Bronchus fibroblast of lung (primary cell): ENCODE measurements around the gene PAXX. TPM values are rescaled to one million over a fixed set of nuclear protein-coding genes. Genes with fewer than 3 reads are reported as not detected.

Experiments used
- total RNA-seq: library from RNA; depleted of rRNA; stranded (reverse); fragments of >200 nt; gene quantifications from 2 replicates; pipeline ENCODE4 v1.2.3, GENCODE V29; 2015

The PAXX gene, protein sequence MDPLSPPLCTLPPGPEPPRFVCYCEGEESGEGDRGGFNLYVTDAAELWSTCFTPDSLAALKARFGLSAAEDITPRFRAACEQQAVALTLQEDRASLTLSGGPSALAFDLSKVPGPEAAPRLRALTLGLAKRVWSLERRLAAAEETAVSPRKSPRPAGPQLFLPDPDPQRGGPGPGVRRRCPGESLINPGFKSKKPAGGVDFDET
- total RNA-seq = 30.6 and 32.9 TPM in 2 replicates

GRCh38 chr9:136991993-136992818 is at the start of gene PAXX:
TSS of gene PAXX (plus strand) at chr9:136992422. CDS start at chr9:136992444, 22 bp downstream.

GRCh38 chr9:136944519-136945332 is 47.5 kb upstream of the PAXX start, which contains the start of the genes C8G and FBXW5:
TSS of gene C8G (plus strand) at chr9:136945243. CDS start at chr9:136945321, 78 bp downstream.
TSS of gene FBXW5 (minus strand) at chr9:136944738. CDS start at chr9:136944083, 655 bp downstream.

DNA sequence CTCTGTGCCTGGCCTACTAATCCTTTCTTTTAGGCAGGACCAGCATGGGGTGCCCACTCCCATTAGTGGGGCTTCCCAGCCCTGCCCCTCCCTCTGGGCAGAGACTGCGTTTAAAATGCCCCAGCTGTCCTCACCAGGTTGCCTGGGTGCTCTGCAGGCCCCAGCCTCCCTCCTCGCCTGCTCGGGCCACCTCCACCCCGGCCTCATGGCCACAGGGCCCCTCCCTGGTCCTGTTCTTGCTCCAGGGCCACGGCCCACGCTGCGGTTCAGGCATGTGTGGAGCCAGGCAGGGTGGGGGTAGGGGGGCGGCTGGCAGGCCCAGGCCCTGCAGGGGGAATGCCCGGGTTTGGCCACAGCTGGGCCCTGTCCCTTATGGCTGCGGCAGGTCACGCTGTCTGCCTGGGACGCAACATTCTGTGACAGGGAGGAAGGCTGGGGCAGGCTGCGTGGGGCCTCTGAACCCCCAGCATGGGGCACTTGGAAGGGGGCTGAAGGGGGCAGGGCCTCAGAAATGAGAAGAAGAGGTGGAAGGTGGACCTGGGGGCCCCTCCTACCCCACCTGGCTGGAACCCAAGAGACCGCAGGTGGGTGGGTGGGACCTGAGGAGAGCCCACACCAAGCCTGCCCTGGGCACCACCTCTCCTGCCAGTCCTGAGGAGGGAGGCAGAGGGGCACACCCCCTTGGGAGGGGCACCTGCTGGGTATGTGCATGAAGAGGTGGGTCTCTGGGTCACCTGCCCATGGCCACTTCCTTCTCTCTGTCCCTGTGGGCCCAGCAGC is 40.5 kb upstream of the PAXX start, which contains the start of gene LCN12:
LCN12 (plus strand) TSS at position 733 of the 780 bp plus-strand sequence. CDS start 55 bp downstream, outside the sequence.

DNA sequence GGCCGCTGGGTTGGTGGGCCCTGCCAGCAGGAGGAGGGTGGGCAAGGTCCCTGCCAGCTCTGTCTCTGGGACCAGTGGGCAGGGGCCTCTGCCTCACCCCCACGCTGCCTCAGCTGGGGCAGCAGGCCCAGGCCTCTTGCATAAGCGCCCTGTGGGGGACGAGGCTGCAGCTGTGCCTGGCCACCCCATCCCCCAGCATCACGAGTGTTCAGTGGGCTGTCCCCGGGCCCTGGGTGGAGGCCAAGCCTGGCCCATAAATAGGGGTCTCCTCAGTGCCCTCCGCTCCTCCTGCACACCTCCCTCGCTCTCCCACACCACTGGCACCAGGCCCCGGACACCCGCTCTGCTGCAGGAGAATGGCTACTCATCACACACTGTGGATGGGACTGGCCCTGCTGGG is 15.0 kb upstream of the PAXX start, which contains the start of gene PTGDS:
PTGDS (plus strand) TSS at position 282 of the 400 bp plus-strand sequence; CDS start at position 357, 75 bp downstream.

GRCh38 chr9:136982232-136983051 is 9.8 kb upstream of the PAXX start, which contains the start of gene LCNL1:
TSS of gene LCNL1 (plus strand) at chr9:136982993. CDS start at chr9:136983587, 594 bp downstream.

GRCh38 chr9:136996361-136997292 is 4.4 kb downstream of the PAXX start, which contains the start of gene CLIC3:
TSS of gene CLIC3 (minus strand) at chr9:136996568. CDS start at chr9:136996543, 25 bp downstream.

DNA sequence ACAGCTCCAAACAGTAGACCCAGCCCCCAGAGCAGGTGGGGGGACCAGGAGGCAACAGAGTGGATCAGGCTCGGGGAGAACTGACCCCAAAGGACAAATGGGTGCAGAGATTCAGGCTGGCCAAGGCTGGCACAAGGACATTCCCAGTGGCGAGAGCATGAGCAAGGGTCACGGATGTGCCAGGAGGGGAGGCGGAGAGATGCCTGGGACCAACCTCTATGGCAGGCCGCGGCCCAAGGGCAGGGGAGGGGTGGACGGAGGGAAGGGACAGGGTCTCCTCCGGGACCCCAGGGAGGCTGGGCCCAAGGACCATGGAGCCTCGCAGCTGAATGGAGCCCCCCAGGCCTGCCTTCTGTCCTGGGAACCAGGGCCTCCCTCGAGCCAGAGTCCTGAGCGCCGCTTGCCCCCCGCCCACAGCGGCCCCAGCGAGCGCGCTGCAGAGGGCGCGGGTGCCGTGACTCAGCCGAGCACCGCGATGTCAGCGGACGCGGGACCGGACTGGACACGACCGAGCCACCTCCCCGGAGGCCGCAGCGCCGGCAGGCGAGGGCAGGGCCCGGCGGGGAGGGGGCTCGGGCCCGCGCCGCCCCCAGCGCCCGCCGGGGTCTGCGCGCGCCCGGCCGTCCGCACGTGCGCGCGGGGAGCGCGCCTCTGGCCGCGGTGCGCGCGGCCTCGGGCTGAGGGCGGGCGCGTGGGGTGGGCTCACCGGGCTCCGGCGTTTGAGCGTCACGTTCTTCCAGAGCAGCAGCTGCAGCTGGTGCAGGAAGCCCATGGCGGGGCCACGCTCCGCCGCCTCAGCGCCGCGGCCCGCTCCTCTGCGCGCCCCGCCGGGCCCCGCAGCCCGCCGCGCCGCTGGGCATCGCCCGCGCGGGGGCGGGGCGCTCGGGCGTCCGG is 35.4 kb downstream of the PAXX start, which contains the start of gene ABCA2:
ABCA2 (minus strand) TSS at position 869 of the 894 bp plus-strand sequence; CDS start at position 772, 97 bp downstream.

GRCh38 chr9:137031904-137032640 is 39.9 kb downstream of the PAXX start, which contains the start of gene FUT7:
TSS of gene FUT7 (minus strand) at chr9:137032088. CDS start at chr9:137031991, 97 bp downstream.

Other genes with a start within 250 kb of the PAXX start
- gene LCN10, start 249.5 kb upstream of the PAXX start, total RNA-seq = not detected in 2 replicates
- gene LCN6, start 243.9 kb upstream of the PAXX start, total RNA-seq = not detected in 2 replicates
- gene LCN8, start 234.2 kb upstream of the PAXX start, total RNA-seq = not detected in 2 replicates
- gene LCN15, start 227.9 kb upstream of the PAXX start, total RNA-seq = not detected in 2 replicates
- 85.4 and 89.2 TPM in 2 replicates for gene TMEM141, start 201.1 kb upstream of the PAXX start, total RNA-seq
- gene CCDC183, start 196.1 kb upstream of the PAXX start, total RNA-seq = under 0.01 TPM in 1 of 2 replicates, not detected in the other
- 85.8 and 89.3 TPM in 2 replicates for gene RABL6, start 184.5 kb upstream of the PAXX start, total RNA-seq
- gene AJM1, start 149.9 kb upstream of the PAXX start, total RNA-seq = 0.45 and 1.3 TPM in 2 replicates
- 119 and 125 TPM in 2 replicates for gene PHPT1, start 143.0 kb upstream of the PAXX start, total RNA-seq
- 2.5 and 3.0 TPM in 2 replicates for gene MAMDC4, start 140.1 kb upstream of the PAXX start, total RNA-seq
- gene EDF1, start 126.1 kb upstream of the PAXX start, total RNA-seq = 491 and 504 TPM in 2 replicates
- gene TRAF2, start 105.9 kb upstream of the PAXX start, total RNA-seq = 9.1 and 9.4 TPM in 2 replicates
- 113 and 115 TPM in 2 replicates for gene FBXW5, start 47.7 kb upstream of the PAXX start, total RNA-seq
- not detected in 2 replicates for gene C8G, start 47.2 kb upstream of the PAXX start, total RNA-seq
- gene LCN12, start 40.1 kb upstream of the PAXX start, total RNA-seq = not detected in 2 replicates
- 2.4 TPM in 1 of 2 replicates, not detected in the other for gene PTGDS, start 14.9 kb upstream of the PAXX start, total RNA-seq
- under 0.01 TPM in 1 of 2 replicates, not detected in the other for gene LCNL1, start 9.4 kb upstream of the PAXX start, total RNA-seq
- 1.3 and 4.0 TPM in 2 replicates for gene CLIC3, start 4.1 kb downstream of the PAXX start, total RNA-seq
- 8.5 and 9.4 TPM in 2 replicates for gene ABCA2, start 35.8 kb downstream of the PAXX start, total RNA-seq
- gene FUT7, start 39.7 kb downstream of the PAXX start, total RNA-seq = not detected in 2 replicates
- 18.7 and 19.6 TPM in 2 replicates for gene NPDC1, start 53.8 kb downstream of the PAXX start, total RNA-seq
- gene ENTPD2, start 61.6 kb downstream of the PAXX start, total RNA-seq = not detected in 2 replicates
- 21.9 and 24.2 TPM in 2 replicates for gene SAPCD2, start 78.1 kb downstream of the PAXX start, total RNA-seq
- gene UAP1L1, start 85.1 kb downstream of the PAXX start, total RNA-seq = 4.9 and 5.5 TPM in 2 replicates
- 56.0 and 72.4 TPM in 2 replicates for gene MAN1B1, start 94.6 kb downstream of the PAXX start, total RNA-seq
- gene DPP7, start 122.3 kb downstream of the PAXX start, total RNA-seq = 66.6 and 69.7 TPM in 2 replicates
- not detected in 2 replicates for gene GRIN1, start 146.7 kb downstream of the PAXX start, total RNA-seq
- gene LRRC26, start 177.6 kb downstream of the PAXX start, total RNA-seq = not detected in 2 replicates
- not detected in 2 replicates for gene TMEM210, start 179.6 kb downstream of the PAXX start, total RNA-seq
- 10.3 and 15.3 TPM in 2 replicates for gene ANAPC2, start 196.1 kb downstream of the PAXX start, total RNA-seq
- gene SSNA1, start 196.3 kb downstream of the PAXX start, total RNA-seq = 75.8 and 84.9 TPM in 2 replicates
- gene TPRN, start 208.3 kb downstream of the PAXX start, total RNA-seq = 6.1 and 6.4 TPM in 2 replicates
- gene TMEM203, start 213.2 kb downstream of the PAXX start, total RNA-seq = 43.1 and 47.9 TPM in 2 replicates
- 14.9 and 16.8 TPM in 2 replicates for gene NDOR1, start 213.3 kb downstream of the PAXX start, total RNA-seq
- 0.50 and 1.2 TPM in 2 replicates for gene RNF208, start 229.8 kb downstream of the PAXX start, total RNA-seq
- 0.74 and 1.2 TPM in 2 replicates for gene CYSRT1, start 232.8 kb downstream of the PAXX start, total RNA-seq
- under 0.01 TPM in 1 of 2 replicates, not detected in the other for gene RNF224, start 235.1 kb downstream of the PAXX start, total RNA-seq
- not detected in 2 replicates for gene SLC34A3, start 238.5 kb downstream of the PAXX start, total RNA-seq
- 795 and 833 TPM in 2 replicates for gene TUBB4B, start 248.9 kb downstream of the PAXX start, total RNA-seq